WI38 (cell line): Measurements from ENCODE around the gene PYY.
"Not testable (repeated sequence)": the region's sequence is repeated elsewhere in the genome, so short reads cannot be mapped to it uniquely, and the experiment has no call there.

Experiments
- H3K4me3 ChIP-seq: 2 replicates; pipeline ENCODE4 v1.5.1; 2011; ENCODE audit warnings: low read depth, mild to moderate bottlenecking, control low read depth, low read length
- CTCF ChIP-seq: IDR thresholded peaks from 2 replicates; pipeline ENCODE4 v1.5.1; 2012; ENCODE audit warnings: low read depth, mild to moderate bottlenecking, control low read depth, low read length

PYY gene

GRCh38 chr17:43940630-43941029 lies 13.1 kb downstream of the PYY start:
- peak; percentile 71 for TF ChIP-seq CTCF
- no peak overlapping the region for H3K4me3 ChIP-seq

GRCh38 chr17:43939886-43940285 lies 13.9 kb downstream of the PYY start:
- H3K4me3 ChIP-seq = no peak overlapping the region
- no peak for TF ChIP-seq CTCF

GRCh38 chr17:43939452-43939851 lies 14.3 kb downstream of the PYY start:
- H3K4me3 ChIP-seq = not testable (repeated sequence)

GRCh38 chr17:43938838-43939182 lies 14.9 kb downstream of the PYY start:
- no peak for TF ChIP-seq CTCF
- no peak overlapping the region for H3K4me3 ChIP-seq

- no peak overlapping the region for H3K4me3 ChIP-seq
- TF ChIP-seq CTCF = no peak
Measured at GRCh38 chr17:43936434-43936833, 17.3 kb downstream of the PYY start.

- TF ChIP-seq CTCF = no peak
- H3K4me3 ChIP-seq = no peak overlapping the region
Measured at GRCh38 chr17:43935926-43936261, 17.8 kb downstream of the PYY start.

- no peak overlapping the region for H3K4me3 ChIP-seq
Measured at GRCh38 chr17:43935204-43935925, 18.4 kb downstream of the PYY start.

More at GRCh38 chr17:43935204-43935925, 18.4 kb downstream of the PYY start:
- no peak for TF ChIP-seq CTCF
